Central memory CD4-positive, alpha-beta T cell (primary cell): ENCODE measurements around the gene SELENOS.
"Not testable (repeated sequence)": the region's sequence is repeated elsewhere in the genome, so short reads cannot be mapped to it uniquely, and the experiment has no call there.

Source experiments
- DNase-seq: peaks from one replicate; pipeline ENCODE4 v3.0.0; 2022

Gene SELENOS

DNA sequence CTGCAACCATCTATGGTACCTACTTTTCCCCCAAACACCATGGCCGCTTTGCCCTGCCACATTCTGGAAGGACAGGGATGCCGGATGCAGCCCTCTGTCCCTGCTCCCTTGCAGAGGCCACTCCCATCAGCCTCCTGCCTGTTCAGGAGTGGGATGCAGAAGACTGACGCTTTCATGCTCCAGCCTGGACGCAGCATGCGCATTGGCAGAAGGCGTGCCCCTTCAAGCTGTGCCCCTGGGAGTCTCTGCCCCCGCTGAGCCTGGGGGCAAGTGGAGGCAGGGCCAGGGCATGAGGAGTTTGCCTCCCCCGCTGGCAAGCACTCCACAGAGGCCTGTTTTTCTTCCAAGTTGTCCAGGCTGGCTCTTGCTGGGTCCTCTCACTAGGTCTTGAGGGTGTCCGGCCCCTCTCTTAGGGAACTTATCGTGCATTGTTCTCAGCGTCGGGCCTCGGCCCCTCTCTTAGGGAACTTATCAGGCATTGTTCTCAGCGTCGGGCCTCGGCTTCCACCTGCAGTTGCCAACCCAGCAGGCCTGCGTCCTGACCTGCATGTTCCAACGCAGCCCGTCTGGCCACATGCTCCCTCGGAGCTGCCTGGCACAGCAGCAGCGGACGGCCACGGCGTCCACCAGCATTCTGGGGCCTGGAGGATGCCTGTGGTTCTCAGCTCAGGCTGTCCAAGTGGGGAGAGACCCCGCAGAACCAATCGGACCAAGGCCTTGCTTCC, 32.3 kb upstream of the SELENOS start:
- DNase-seq, result no peak

DNA sequence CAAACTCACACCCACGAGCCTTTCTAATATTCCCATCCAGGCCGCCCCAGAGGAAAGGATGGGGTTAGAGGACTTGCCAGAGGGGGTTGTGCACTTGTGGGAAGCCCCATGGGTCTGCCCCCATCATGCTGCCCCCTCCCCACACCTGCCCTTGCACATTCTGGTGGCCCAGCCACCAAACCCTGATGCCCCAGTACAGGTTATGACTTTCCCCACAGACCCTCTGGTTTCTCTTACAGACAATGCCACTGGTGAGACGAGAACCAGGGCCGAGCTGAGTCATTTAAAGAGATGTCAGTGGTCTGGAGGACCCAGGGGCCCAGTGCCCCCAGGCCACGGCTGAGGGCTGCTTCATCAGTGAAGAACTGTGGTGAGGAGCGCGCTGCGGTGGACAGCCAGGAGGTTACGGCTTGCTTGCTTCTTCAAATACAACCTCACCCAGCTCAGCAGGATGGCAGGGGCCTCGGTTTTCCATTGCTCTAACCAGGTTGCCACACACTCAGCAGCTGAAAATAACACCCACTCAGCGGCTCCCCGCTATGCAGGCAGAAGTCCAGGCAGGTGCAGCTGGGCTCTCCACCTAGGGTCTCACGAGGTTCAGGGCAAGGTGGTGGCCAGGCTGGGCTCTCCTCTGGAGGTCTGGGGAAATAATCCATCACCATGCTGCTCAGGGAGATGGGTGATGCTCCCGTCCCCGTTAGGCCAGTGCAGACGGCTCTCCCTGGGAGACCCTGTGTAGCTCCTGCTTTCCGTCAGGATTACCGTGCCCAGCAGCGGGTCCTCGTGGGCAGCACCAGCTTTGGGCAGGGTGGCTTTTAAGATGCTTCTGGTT, 31.5 kb upstream of the SELENOS start:
- no peak for DNase-seq

DNA sequence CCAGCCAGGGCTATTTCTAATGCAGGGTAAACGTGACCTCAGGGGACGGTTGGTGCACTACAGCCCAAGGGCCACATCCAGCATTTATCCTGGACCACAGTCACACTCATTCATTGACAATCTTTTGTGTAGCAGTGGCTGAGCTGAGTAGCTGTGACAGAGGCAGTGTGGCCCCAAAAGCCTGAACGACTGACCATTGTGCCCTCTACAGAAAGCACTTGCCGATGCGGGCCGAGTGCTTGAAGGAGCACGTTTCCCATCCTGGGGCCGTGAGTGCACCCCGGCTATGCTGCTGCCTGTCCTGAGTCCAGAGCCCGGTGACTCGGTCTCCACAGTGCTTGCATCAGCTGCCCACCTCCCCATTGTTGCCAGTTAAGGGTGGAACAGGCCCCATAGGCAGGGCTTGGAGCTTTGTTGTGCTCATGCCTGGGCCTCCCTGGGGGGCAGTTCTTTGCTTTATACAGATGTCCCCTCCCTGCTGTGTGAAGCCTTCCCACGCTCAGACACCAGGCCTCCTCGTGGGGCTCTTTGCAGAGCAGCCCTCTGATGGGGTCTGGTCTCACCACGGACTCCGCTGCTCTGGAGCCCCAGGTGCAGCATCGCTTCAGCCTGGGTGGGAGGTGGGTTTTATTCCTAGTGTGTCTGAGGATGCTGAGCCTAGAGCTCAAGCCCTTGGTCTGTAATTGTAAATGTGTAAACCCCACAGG, 30.8 kb upstream of the SELENOS start:
- no peak for DNase-seq

DNA sequence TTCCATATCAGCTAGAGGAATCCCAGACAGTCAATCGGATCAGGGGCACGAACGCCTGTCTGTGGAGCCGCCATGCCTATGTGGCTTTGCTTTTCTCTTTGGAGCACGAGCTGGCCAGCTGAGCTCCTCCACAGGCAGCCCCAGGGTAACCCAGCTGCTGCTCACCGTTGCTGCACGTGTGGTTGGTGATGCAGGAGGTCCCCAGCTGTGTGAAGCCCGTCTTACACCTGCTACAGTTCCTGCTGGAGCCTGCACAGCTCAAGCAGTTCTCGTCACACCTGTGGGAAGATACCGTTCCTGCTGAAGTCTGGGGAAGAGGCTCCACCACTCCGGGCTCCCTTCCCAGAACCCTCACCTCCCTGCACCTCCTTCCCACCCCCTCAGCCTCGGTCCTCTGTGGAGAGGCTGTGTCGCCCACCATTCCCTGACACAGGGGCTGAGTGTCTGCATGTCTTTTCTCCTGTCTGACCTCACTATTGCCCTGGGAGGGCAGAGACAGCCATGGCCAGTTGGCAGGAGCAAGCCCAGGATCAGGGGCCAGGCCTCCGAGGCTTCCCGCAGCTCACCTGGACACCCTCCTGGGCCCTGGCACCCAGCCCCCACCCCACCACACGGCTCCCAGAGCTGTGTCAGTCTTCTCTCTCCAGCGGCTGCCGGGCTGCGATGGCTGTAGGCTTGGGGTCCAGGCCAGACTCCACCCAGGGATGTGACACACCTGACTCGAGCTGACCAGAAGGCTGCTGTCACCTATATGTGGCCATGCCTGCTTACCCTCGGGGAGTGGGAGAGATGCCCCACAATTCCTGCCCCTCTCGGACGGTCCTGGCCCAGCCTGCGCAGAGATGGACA, 30.0 kb upstream of the SELENOS start:
- DNase-seq, result no peak

DNA sequence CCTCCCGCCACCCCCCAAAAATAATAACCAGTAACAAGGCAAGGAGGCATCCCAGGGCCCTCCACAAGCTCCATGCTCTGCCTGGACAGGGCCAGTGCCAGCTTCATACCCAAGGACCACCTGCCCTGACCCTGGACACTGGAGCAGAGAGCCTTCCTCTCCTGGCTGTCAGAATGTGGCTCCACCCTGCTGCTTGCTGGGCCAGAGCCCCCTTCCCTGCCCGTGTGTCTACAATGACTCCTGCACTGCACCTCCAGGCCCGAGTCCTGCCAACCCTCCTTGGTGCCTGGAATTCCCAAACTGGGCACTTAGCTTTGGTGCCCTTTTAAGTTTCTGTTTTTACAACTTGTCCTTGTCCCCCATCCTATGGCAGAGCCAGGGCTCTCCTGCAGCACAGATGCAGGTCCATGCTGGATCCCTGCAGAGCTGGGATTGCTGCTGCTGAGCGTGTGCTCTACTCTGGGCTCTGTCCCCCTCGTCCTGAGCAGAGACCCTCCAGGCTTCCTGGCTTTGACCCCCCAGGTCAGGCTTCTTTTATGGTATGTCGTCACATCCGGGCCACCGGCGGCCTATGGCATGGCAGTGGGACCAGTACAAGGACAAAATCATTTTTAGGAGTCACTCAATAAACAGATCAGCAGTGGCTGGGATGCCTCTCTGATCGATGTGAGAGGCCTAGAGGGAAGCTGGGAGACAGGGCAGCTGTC, 29.2 kb upstream of the SELENOS start:
- DNase-seq, result no peak

DNA sequence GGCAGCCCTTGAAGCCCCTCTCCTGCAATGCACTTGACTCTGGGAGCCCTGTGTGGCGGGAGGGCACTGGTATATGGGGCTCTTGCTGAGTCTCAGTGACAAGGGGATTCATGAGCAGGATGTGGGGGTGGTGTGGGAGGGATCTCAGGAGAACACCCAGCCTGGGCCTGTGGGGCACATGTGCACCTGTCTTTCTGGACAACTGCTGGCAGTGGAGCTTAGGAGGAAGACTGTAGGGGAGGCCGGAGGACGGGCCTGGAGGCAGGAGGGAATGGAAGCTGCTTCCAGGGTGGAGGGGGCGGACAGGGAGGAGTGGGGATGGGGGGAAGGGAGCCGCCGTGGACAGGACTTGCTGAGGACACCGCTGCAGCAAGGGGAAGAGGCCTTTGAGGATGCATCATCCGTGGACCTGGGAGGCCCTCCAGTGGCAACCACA, 28.6 kb upstream of the SELENOS start:
- no peak for DNase-seq

DNA sequence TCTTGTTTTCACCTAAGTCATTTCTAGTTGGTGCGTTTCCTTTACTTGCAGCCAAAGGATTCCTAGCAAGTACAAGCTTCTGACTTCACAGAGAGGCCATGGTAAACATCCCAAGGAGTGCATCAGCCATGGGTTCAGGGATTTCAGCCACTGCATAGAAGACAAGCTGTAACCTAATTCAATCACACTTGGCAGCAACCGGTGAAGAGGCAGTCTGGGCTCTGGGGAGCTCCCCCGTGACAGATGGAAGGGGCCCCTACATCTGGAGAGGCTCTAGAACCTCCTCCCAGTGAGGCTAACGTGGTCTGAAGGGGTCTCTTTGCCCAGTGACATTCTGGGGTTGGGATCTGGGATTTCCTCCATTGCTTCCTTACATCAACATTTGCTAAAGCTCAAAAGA, 26.1 kb upstream of the SELENOS start:
- no peak for DNase-seq

DNA sequence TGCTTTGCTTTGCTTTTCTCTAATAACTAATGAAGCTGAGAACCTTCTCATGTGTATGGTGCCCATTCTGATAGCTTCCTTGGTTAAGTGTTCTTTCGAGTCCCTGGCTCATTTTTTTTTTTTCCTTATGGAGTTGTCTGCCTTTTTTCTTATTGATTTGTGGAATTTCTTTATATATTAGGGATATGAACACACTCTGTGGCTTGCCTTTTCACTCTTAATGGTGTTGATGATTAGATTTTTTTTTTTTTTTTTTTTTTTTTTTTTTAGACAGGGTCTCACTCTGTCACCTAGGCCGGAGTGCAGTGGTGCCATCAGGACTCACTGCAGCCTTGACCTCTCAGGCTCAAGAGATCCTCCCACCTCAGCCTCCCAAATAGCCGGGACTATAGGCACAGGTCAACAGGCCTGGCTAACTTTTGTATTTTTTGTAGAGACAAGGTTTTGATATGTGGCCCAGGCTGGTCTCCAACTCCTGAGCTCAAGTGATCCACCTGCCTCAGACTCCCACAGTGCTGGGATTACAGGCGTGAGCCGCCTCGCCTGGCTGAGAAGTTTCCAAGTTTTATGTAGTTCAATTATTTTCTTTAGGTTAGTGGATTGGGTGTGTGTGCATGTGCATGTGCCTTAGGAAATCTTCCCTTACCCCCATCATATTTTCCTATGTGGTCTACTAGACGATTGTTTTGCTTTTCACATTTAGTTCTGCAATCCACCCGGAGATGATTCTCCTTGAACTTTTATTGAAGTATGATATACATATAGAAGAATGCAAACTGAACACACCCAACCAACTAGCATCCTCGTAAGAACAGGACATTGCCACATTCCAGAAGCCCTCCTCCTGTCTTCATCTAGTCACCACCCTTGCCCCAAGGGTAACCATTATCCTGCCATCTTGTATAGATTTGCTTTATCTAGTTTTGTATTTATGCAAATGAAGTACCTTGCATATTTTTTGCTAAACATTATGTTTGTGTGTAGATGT, 19.4 kb upstream of the SELENOS start:
- no peak for DNase-seq

DNA sequence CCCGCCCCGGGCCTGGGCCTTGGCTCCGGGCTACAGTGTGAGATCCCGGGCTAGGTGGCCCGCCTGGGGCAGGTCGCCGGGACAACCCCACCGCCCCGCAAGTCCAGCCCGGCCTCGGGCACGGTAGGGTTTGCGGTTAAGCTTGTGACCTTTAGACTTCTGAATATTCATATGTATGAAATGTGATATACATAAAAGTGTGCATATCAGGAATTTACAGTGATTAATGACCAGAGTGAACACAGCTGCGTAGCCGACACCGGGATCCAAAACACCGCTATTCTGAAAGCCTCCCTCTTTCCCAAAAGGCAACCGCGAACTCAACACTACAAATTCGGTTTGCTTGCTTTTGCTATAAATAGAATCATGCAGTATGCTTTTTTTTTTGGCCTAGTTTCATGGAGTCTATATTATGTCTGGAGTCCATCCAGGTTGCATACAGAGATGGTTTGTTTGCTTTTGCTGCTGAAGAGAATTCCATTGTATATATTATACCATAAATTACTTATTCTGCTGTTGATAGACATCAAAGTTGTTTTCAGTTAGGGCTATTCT, 18.4 kb upstream of the SELENOS start:
- no peak for DNase-seq

DNA sequence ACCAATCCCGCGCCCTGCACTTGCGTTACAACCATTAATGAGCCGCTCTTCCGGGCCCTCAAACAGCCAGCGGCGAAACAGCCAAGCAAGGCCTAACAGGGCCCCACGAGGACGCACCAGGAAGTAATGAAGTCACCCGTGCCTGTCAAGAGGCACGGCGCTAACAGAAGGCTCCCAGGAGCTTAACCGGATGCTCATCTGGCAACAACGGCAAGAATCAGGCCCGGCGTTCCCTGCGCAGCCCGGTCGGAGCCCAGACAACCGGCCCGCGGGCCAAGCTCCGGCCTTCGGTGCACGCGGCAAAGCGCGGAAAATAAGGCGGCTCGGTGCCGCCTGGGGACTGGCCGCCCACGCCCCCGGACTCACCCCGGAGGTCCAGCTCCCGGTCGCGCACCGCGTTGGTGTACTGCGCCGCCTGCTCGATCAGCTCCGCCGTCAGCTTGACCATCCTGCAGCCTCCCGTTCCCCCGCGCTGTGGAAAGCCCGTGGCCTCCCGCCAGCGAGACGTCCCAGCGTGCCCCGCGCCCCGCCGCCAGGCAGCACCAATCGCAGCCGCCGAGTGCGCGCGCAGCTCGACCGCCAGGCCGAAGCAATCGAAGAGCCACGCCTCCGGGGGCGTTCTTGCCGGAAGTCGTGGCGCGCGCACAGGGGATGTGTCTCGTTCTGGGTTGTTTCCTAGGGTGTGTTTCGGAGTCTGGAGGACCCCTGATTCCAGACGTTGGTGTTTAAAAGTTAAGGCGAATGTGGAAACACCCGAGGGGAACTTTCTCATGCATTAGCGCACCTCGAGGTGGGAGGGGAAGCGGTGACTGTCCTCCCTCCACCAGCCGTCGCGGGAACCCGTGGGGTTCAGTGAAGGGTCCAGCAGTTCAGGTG, 17.7 kb upstream of the SELENOS start, which contains the start of gene SNRPA1:
TSS of gene SNRPA1 (minus strand) at position 518 of the 876 bp plus-strand sequence. CDS start at position 448, 70 bp downstream.
- DNase-seq, result peak; percentile 95

DNA sequence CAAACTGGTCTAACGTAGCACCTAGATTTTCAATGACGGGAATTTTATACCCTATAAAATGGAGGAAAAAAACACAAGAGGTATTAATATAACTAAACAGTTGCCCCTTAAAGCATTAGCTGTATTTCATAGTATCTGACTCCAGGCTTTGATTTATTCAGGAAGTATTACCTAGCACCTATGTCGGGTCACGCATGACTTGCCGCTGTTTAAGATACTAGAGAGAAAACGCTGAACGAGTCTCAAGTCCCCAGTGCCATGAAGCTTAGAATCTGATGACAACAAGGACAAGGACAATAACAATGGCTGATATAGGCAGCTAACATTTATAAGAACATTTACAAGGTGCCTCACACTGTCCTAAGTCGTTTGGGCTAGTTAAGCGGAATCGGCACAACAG, 15.8 kb upstream of the SELENOS start:
- DNase-seq, result no peak

DNA sequence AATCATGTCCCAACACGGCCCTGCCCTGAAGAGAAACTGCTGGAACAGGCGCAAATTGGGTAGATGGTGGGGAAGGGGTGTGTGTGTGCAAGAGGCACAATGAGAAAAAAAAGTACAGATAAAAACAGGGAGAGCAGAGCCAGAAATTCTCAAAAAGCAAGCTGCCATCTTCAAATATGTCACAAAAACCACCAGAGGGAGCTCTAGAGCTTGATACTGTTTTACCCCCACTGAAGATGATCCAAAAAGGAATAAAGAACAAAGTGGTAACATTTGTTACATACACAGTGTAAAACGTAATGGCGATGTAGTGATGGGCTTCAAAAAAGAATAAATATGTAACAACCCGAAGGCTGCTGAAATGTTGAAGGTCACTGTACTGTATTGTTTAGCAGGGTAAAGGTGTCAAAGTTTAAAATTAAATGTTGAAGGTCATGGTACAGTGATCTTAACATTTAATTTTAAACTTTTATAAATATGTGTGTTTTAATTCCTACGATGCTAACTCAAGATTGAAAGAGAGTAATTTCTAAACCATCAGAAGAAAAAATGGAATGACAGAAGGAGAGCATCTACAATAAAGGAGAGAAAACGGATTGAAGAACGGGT, 11.7 kb upstream of the SELENOS start:
- DNase-seq, result peak; percentile 51

DNA sequence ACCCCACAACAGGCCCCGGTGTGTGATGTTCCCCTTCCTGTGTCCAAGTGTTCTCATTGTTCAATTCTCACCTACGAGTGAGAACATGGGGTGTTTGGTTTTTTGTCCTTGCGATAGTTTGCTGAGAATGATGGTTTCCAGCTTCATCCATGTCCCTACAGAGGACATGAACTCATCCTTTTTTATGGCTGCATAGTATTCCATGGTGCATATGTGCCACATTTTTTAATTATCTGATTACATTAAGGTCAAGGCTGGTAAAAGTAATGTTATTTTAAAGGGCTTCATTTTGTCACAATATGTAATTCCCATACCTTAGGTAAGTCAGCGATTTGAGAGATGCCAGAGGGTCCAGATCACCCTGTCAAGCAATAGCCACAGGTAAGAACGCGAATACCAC, 10.1 kb upstream of the SELENOS start:
- DNase-seq, result not testable (repeated sequence)

DNA sequence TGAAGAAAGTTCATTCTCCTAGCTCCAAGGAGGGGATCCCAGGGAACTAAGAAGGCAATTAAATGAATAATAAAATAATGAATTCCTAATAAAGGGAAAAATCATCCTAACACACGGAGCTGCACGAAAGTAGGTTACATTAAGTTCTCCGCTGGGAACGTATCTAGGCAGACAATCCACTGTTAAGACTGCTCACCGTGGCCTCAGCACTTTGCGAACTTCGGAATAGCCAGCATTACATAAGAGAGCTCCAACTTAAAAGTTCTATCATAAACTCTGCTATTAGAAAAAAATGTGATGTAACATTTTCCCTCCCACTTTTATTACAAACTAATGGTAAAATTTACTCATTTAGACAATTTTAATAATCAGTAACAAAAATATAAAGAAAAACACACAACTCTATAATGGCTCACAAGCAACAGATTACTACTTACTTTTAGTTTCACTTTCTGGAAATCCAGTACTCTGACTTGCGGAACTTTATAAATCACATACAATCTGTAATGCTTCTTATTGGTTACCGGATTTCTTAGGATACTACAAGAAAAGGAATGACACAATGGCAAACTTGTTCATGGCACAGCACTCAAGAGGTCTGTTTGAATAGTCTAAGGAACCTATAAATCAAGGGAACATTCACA, 9.3 kb upstream of the SELENOS start:
- no peak for DNase-seq

DNA sequence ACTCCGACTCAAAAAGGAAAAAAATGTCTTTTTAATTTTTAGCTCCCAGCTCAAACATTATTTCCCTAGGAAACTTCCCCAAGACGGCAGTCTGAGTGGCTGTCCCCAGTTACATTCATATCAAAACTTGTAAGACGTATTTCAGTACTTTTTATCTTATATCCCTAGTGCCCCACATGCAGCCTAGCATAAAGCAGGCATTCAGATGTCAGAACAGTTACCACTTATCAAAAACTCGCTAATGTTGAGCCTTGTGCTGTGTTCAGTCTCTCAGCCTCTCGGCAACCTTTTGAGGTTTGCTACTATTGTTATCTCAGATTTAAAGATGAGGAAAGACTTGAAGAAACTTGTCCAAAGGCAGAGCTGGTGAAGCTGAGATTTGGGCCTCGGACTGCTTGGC, 6.6 kb upstream of the SELENOS start:
- DNase-seq, result no peak

DNA sequence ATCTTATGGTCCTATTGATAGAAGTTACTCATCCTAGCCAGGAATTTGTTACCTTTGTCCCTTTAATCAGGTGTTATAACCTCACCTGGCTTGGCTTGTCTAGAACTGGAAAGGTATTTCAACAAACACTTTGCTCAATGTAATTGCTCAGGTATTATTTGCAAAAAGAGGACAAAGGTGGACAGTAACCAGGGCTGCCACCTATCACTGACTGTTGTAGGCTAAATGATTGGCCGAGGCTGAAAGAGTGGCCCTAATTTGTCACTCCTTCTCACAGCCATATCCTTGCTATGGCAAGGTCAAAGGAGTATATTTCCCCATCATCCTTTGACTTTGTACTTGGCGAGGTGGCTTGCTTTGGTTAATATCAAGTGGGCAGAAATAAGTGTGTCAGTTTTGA, 2.7 kb upstream of the SELENOS start:
- DNase-seq, result no peak

DNA sequence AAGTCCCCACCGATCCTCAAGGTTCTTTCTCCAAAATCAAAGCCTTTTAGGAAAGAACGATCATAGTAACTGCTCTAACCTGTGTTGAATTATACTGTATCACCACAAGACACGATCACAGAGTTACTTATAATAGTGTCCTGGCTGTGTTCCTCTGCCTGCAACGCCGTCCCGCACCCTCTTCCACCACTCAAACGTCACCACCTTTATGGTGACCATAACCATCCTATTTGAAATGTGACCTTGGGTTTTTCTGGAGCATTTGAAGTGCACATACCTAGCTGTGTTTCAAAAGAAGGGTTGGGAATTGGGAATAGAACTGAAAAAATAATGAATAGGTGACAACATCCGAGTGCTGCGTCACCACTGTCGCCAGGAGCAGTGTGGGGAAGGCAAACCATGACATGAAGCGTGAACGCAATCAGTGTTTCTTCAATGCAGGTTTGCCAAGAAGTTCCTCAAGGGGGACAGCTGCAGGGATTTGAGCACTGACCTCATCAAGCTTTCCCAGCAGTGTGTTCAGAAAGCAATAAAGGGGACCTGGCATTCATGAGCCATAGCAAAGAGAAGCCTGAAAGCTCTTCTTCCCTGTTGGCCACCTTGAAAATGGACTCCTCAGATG, 769 bp upstream of the SELENOS start:
- no peak for DNase-seq
